Left renal pelvis (tissue), 4 donors: ENCODE data around the gene TEX52. TPM values are rescaled to one million over a fixed set of nuclear protein-coding genes. Genes with fewer than 3 reads are reported as not detected.

ENCODE experiments used
- DNase-seq, 4 donors: peaks; one replicate each; pipeline ENCODE4 v3.0.0-alpha.2; 2013; ENCODE audit warnings: low read depth in 4 of 4, low spot score in 3 of 4
- polyA plus RNA-seq, 4 donors: library from polyadenylated mRNA; unstranded; fragments of 120-200 nt; gene quantifications; one replicate each; pipeline ENCODE4 v1.2.1, GENCODE V29; 2013; ENCODE audit not compliant: insufficient read length in 4 of 4

Gene TEX52
- 1 to 10 TPM in 2 of 4 donors, under 1 TPM in 2; 0.37 to 2.6 (median 0.72) TPM for polyA plus RNA-seq

GRCh38 chr12:2857021-2857431 lies at the start of gene TEX52:
TSS of gene TEX52 (minus strand) at chr12:2857039. CDS start at chr12:2857026, 13 bp downstream.
- no peak for DNase-seq

DNA sequence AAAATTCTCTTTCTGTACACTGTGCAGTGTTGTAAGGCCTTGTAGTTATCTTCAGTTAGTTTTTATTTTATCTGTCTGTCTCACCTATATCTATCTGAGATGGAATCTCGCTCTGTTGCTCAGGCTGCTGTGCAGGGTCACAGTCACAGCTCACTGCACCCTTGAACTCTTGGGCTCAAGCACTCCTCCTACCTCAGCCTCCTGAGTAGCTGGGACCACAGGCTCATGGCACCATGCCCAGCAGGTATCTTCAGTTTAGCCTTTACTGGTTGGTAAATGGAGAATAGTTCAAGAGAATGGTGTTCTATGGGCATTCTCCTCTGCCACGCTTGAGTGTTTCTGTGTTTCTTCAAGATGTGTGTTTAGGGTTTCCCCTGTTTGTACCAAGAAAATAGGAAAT lies 47.4 kb upstream of the TEX52 start:
- no peak for DNase-seq

DNA sequence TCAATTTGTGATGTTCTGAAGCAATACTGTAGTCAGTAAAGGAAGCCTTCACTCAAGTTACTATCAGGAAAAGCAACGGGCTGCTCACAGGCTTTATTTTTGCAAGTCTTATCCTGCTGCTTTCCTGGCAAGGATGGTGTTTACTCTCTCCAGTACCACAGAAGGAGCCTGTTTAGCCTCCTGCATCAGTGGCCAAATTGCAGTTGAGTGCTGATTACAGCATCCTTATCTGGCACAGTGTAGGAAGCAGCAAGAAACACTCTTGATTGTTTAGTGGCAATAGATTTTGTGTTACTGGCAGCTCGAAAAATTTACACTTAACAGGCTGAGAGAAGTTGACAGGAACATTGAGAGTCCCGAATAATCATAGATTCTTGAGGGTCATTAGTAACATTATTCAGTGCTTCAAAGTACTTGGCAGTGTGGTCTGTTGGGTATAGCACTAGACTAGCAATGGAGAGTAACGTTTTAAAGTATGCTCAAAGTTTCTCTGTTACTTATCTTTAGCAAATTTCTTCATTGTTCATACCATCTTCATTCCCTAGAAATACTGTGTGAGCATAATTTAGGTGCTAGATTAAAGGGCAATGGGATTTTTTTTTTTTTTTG lies 45.5 kb upstream of the TEX52 start:
- DNase-seq = no peak

GRCh38 chr12:2900642-2901041 lies 43.8 kb upstream of the TEX52 start:
- DNase-seq = no peak

- no peak for DNase-seq
These were observed 40.6 kb upstream of the TEX52 start for GRCh38 chr12:2897418-2897817.

- DNase-seq = no peak
These were observed 38.7 kb upstream of the TEX52 start for GRCh38 chr12:2895511-2895910.

GRCh38 chr12:2895051-2895451 lies 38.2 kb upstream of the TEX52 start:
- no peak for DNase-seq

- DNase-seq = no peak
These were observed 36.2 kb upstream of the TEX52 start for GRCh38 chr12:2893007-2893406.

DNA sequence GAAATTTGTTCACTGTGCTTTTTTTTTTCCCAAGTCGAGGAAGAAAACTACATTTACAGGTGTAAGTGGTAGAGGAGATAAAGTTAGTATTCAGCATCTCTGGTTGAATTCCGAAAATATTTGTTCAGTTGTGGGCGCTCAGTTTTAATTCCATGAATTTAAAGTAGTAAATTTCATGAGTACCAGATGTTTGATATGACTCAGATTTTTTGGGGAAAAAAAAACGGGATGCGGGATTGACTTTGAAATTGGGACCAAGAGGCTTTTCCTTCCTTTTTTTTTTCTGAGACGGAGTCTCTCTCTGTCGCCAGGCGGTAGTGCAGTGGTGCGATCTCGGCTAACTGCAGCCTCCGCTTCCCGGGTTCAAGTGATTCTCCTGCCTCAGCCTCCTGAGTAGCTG lies 35.4 kb upstream of the TEX52 start:
- DNase-seq = no peak

DNA sequence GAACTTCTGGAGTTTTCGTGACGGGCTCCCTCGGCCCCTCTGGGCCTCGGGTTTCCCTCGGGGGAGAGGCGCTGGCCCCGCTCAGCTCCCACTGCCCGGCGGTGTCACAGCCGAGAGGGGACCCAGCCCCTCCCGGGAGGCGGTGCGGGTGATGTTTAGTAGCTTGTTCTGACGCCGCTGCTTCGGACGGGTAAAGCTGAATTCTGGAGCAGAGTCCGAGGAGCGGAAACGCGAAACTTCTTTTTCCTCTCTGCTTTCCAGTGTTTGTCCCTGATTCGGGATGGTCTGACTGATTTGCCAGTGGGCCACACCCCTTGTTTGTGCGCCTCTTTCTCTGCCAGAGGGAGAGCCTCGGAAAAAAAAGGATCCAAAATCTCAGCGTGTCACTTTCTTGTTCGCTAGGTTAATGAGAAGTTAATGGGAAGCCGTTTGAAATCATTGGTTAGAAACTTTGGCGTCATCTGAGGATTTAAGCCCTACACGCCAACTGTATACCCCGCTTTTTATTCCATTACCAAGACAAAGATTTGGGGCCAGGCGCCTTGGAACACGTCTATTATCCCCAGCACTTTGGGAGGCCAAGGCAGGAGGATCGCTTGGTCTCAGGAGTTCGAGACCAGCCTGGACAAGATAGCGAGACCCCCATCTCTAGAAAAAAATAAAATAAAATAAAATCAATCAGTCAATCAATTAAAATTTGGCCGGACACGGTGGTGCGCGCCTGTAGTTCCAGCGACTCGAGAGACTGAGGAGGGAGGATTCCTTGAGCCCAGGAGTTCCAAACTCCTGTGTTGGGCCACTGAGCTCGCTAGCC lies 34.6 kb upstream of the TEX52 start:
- peak in 2 of 4 donors; percentile 51 to 53 for DNase-seq

- DNase-seq = peak; percentile 94 to 96 (median 95)
These were observed 33.8 kb upstream of the TEX52 start, which contains the start of gene TULP3 for GRCh38 chr12:2890388-2891239. TSS of gene TULP3 (plus strand) at chr12:2890891. CDS start at chr12:2890948, 57 bp downstream.

DNA sequence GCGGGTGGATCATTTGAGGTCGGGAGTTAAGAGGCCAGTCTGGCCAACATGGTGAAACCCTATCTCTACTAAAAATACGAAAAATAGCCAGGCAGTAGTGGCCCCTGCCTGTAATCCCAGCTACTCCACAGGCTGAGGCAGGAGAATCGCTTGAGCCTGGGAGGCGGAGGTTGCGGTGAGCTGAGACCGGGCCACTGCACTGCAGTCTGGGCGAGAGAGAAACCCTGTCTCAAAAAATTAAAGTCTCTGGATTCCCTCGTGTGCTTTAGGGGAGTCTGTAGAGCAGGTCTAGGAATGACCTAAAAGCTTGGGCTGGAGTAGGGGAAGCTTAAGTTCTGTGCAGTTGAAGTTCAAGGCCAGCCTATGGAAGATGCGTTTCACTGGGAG lies 33.2 kb upstream of the TEX52 start:
- DNase-seq = no peak

DNA sequence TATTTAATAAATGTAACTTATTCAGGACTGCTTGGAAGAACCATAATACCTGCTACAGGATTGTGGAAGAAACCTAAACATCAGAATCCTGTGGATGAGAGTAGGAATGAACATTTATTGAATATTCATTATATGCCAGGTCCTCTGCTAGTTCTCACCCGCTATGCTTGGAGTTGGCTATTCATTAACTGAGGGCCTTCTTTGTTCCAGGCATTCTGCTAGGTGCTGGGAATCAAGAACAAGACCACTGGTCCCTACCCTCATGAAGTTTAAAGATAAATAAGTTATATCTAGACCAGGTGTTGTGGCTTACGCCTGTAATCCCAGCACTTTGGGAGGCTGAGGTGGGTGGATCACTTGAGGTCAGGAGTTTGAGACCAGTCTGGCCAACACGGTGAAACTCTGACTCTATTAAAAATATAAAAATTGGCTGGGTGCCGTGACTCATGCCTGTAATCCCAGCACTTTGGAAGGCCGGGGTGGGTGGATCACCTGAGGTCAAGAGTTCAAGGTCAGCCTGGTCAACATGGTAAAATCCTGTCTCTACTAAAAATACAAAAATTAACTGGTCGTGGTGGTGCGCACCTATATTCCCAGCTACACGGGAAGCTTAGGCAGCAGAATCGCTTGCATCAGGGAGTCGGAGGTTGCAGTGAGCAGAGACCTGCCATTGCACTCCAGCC lies 30.1 kb upstream of the TEX52 start:
- DNase-seq = no peak

- DNase-seq = no peak
These were observed 28.0 kb upstream of the TEX52 start for GRCh38 chr12:2884810-2885209.

DNA sequence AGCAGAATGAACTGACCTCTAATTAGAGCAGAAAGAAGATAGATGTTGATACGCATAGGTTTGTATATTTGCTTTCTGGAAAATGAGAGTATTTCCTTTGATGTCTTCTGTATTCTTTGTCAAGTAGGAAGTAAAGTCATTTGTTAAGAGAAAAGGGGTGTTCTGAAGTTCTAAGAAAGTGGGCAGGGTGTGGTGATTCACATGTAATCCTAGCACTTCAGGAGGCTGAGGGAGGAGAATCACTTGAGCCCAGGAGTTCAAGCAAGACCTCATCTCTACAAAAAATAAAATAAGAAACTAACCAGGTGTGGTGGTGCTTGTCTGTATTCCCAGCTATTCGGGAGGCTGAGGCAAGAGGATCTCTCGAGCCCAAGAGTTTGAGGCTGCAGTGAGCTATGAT lies 23.0 kb upstream of the TEX52 start:
- DNase-seq = no peak

DNA sequence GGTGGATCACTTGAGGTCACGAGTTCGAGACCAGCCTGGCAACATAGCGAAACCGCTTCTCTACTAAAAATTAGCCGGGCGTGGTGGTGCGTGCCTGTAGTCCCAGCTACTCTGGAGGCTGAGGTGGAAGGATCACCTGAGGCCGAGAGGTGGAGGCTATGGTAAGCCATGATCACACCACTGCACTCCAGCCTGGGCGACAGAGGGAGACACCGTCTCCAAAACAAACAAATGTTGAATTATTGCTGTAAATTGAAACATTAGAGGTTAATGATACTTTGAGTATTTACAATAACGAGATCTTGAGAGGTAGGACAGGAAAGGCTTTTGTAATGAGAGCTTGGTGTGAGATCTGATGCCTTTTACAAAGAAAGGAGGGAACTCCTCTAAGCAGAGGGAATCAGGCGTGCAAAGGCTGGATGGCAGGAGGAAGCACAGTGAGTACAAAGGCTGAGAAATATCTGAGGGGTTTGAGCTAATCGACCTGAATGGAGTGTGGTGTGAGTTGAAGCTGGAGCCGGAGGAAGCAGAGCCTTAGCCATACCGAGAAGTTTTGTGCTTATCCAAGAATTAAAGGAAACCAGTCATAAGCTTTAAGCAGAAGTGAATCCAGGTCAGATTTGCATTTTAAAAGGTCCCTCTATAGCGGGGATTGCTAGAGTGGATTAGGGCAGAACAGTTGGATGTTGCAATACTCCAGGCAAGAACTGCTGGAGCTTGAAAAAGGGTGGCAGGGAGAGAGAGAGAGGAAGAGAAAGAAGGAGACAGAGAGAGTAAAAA lies 21.3 kb upstream of the TEX52 start:
- DNase-seq = no peak

GRCh38 chr12:2877047-2877952 lies 20.5 kb upstream of the TEX52 start, which contains the start of the genes FOXM1 and RHNO1:
TSS of gene FOXM1 (minus strand) at chr12:2877174. CDS start at chr12:2874478, 2,696 bp downstream.
TSS of gene RHNO1 (plus strand) at chr12:2877223. CDS start at chr12:2885367, 8,144 bp downstream.
- DNase-seq = peak in 3 of 4 donors; percentile 81 to 83 (median 81)

GRCh38 chr12:2876431-2877046 lies 19.7 kb upstream of the TEX52 start:
- no peak for DNase-seq
